Right kidney (tissue), 9 donors: ENCODE results near the gene SLC12A6.
"Not testable (repeated sequence)": the region's sequence is repeated elsewhere in the genome, so short reads cannot be mapped to it uniquely, and the experiment has no call there.

Experiments
- DNase-seq: peaks from one replicate; pipeline ENCODE4 v3.0.0-alpha.2; 2016
- long read RNA-seq, 8 donors: transcript quantifications; one replicate each; lab custom pipeline, GENCODE V29; 2026

SLC12A6 gene
- long read RNA-seq, donor 1: 0 reads
- long read RNA-seq, donor 2, full-length matches to known transcripts: 1 of 1 reads
- long read RNA-seq, donor 2, partial matches to known transcripts: 0 of 1 reads
- long read RNA-seq, donor 2, other reads (novel, unspliced or antisense): 0 of 1 reads
- long read RNA-seq, donor 3, partial matches to known transcripts: 0 of 1 reads
- long read RNA-seq, donor 3, other reads (novel, unspliced or antisense): 0 of 1 reads
- long read RNA-seq, donor 4, partial matches to known transcripts: 0 of 1 reads
- long read RNA-seq, donor 4, other reads (novel, unspliced or antisense): 0 of 1 reads
- long read RNA-seq, donor 5, full-length matches to known transcripts: 2 of 2 reads
- long read RNA-seq, donor 5, partial matches to known transcripts: 0 of 2 reads
- long read RNA-seq, donor 5, other reads (novel, unspliced or antisense): 0 of 2 reads
- long read RNA-seq, donor 6: 0 reads
- long read RNA-seq, donor 7: 0 reads
- long read RNA-seq, donor 8, full-length matches to known transcripts: 1 of 1 reads
- long read RNA-seq, donor 8, partial matches to known transcripts: 0 of 1 reads
- long read RNA-seq, donor 8, other reads (novel, unspliced or antisense): 0 of 1 reads

DNA sequence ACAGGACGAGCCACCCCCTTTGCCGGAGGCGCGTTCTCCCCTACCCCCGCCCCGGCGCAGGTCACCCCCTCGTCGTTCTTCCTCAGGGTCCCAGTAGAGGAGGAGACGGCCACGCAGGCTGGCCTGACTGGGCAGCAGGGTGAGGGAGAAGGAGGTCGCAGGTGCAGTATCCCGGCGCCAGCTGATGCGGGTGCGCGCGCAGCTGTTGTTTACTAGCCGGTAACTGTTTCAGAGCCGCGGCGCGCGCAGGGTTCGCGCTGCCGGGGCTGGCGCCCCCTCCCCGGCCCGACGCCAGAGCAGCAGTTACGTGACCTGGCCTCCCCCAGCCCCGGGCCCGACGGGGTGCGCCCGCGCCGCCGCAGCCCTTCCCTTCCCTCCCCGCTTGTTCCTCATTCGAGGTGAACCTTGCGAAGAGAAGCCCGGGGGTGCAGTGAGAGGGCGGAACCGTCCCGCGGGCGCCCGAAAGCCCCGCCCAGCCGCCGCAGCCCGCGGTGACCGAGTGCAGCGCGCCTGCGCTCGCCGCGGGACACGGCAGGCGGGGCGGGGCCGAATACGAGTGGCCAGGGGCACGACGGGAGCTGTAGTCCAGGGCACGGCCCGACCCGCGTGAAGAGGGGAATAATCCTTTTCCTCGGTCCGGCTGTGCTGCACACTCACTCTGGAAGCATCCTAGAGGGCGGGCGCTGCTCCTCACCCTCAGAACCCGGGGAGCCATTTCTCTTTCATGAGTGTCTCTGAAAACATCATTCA, at the start of gene SLC12A6:
Gene SLC12A6 (minus strand): TSS at position 225 of the 750 bp plus-strand sequence. CDS start 1,101 bp downstream, outside the sequence.
- DNase-seq: peak; percentile 94

DNA sequence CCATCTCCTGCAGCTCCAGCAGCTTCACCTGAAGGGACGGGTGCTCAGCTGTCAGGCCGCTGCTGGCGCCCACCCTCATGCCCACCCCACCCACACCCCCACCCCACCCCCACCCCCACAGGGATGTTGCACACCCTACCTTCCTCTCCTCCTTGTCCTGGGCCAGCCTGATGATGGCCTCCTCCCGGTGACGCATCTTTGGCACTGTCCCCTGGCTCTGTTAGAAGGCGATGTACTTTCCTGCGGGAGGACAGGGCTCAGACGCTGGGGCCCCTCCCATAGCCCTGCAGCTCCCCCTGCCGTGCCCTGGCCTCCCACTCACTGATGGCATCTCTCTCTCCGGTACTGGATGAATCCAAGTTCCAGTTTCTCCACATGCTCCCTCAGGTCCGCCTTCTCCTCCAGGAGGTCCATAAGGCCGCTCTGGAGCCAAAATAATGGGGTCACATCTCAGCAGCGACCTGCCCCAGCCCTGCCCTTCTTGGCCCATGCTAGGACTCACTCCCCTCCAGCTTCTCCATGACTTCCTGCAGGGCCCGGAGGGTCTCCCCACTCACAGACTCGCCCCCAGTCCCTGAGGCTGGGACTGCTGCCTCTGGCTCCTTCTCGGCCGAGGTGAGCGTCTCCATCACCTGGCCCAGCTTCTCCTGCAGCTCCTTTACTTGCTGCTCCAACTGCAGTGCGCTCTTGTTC, 44.4 kb upstream of the SLC12A6 start:
- not testable (repeated sequence) for DNase-seq

DNA sequence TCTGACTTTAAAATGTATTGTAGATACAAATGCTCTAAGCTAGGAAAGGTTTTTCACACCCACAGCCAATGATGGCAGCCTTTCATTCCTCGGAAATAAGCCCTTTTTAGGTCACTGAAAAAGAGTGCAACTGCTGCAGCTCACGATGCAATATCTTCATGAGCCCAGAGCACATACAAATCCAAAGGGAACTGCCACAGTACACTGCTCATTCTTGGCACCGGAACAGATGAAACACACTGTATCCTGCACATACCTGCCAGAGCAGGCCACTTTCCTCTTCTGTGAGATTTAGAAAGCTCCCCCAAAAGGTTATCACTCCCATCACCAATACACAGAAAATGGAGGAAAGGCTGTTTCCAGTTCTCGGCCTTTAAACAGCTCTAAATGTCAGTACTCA, 42.9 kb upstream of the SLC12A6 start:
- not testable (repeated sequence) for DNase-seq

DNA sequence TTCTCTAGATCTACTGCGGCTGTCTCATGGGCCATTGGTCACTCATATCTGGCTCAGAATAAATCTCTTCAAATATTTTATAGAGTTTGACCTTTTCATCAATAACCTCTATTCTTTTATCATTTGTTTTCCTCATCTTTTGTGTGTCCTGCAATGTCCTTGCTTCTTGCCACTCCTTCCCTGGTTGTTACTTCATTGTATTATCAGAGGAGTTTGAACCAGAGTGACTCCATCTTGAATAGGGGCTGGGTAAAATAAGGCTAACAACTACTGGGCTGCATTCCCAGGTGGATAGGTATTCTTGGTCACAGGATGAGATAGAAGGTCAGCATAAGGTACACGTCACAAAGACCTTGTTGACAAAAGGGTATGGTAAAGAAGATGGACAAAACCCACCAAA, 39.3 kb upstream of the SLC12A6 start:
- no peak for DNase-seq

DNA sequence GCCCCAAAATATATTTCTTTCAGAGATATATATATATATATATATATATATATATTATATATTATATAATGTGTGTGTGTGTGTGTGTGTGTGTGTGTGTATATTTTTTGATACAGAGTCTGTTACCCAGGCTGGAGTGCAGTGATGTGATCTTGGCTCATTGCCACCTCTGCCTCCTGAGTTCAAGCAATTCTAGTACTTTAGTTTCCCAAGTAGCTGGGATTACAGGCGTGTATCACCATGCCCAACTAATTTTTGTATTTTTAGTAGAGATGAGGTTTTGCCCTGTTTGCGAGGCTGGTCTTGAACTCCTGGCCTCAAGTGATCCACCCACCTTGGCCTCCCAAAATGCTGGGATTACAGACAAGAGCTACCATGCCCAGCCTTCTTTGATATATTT, 38.0 kb upstream of the SLC12A6 start:
- not testable (repeated sequence) for DNase-seq

DNA sequence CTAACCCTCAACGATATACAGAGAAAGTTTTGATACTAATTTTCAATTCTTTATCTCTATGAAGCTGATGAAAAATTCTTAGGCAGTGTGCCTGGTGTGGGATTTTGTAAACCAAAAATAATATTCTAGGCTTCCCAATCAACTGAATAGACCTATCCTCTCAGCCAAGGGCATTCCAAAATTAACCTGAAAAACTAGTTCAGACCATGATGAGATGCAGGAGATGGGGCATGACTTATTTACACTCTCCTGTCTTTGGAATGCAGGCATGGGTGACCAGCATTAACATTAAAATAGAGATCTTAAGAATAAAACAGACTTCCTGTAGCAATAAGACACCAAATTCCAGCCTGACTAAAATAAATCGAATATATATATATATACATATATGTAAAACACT, 37.2 kb upstream of the SLC12A6 start:
- DNase-seq: no peak

DNA sequence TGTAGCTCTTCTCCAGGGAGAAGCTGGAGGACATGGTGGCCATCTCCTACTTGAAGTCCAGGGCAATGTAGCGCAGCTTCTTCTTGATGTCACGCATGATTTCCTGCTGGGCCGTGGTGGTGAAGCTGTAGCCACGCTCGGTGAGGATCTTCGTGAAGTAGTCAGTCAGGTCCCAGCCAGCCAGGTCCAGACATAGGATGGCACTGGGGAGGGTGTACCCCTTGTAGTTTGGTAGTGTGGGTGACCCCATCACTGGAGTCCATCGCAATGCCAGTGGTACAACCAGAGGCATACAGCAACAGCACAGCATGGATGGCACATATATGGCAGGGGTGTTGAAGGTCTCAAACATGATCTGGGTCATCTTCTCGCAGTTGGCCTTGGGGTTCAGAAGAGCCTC, 36.4 kb upstream of the SLC12A6 start:
- DNase-seq: no peak

DNA sequence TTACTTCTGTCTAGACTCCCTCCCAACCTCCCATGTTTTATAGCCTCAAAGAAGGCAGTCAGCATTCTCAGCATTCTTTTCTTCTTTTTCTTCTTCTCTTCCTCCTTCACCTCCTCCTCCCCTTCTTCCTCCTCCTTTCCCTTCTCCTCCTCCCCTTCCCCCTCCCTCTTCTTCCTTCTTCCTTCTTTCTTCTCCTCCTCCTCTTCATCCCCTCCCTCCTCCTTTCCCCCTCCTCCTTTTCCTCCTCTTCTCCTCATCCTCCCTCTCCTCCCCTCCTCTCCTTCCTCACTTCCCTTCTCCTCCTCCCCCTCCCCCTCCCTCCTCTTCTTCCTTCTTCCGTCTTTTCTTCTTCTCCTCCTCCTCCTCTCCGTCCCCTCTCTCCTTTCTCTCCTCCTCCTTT, 33.1 kb upstream of the SLC12A6 start:
- DNase-seq: no peak

DNA sequence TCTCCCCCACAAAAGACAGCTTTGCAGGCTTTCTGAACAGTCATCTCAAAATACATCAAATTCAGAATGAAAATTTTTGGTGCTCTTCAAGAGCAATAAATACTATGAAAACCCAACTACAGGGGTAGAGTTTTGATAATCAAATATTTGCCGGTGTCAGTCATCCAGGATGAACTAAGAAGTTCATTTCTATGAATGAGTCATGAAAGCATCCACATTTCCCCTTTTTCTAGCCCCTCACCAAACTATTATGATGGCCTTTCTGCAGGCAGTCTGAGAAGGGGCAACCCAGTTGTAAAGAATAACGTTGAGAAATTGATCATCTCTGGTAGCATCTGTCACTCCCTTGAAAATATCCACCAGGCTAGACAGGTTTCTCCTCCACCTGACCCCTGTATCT, 32.5 kb upstream of the SLC12A6 start:
- no peak for DNase-seq

DNA sequence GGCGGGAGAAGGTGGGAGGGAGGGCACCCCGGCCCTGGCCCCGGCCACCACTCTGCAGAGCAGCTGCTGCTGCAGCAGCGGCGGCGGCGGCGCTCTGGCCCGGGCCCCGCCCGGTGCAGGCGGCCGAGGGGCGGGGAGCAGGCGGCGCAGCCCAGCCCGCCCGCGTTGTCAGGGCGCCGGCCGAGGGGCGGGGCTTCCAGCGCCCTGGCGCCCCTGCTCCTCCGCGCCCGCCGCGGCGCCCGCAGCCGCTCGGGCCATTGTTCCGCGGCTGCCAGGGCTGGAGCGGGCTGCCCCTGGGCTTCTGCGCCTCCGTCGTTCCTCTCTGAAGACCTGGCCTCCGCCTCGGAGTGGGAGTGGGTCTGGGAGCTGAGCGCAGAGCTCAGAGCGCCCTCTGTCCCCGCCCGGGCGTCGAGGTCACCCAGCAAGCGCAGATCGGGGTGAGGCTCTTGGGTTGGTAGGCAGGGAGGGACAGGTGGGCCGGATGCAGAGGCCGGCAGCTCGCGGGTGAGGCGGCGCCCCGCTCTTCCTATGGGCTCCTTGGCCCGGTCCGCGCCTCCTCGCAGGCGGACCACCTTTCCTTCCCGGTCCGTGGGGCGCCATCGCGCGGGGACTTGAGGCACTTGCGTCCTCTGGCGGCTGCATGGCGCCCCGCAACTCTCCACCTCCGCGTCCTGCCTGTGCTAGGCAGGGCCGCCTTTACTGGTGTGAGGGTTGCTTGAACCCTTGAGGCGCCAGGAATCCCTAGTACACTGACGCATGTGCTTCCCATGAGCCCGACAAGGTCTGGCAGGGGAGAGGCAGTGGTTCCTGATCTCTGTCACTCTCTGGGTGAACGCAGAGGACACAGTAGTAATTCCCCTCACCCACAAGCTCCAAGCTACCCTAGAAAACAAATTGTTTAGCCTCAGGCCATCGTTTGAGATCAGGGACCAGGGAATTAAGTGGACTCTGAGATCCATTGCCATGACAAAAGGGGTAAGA, 29.8 kb upstream of the SLC12A6 start, which contains the start of gene LPCAT4:
Gene LPCAT4 (minus strand): TSS at position 96 of the 981 bp plus-strand sequence. CDS start 96 bp downstream, outside the sequence.
- peak; percentile 99 for DNase-seq

DNA sequence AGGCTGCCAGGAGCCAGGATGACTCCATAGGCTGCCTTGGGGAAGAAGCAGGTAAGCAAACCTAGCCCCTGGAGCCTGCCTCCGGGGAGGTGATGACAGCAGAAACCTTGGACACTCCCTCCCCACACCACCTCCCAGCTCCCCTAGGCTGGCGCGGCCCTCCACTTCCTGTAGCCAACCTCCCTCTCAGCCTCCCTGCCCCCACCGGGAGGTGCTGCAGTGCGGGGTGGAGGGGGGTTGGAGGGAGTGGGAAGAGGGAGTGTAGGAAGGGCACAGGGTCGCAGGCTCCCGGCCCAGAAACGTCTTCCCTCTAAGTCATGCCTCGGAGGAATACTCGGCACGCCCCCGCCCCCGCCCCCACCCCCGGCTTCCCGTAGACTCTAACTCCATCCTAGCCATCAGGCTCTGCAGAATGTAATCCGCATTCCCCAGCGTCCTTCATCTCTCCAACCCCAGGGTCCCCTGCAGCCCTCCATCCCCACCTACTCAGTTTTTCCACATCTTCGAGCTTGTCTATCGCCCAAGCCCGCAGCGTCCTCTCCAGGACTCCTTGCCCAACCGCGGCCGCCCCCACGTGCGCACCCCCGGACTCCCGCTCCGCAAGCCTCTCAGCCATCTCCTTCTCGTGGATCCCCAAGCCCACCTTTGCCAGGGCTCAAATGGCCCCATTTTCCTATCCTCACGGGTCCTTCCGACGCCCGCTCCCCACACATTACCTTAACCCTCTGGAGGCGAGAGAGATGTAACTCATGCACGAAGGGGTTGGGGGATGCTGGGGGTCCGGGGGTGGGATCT, 28.9 kb upstream of the SLC12A6 start:
- peak; percentile 65 for DNase-seq

DNA sequence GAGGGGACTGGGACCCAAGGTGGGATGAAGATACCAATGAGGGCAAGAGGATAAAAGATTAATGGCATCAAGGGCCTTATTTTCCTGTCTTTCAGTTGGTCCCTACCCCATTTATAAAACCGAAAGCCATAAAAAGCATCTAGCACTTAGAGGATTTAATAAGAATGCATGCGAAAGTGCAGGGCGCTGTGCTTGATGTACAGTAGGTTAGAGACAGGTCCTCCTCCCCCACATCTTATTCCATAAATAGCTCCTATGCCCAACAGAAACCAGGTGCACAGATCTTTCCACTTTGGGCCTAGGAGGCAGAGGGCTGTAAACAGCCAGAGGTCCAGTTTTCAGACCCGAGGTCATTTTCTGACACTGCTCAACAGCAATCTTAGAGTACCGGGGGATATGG, 28.3 kb upstream of the SLC12A6 start:
- DNase-seq: no peak

DNA sequence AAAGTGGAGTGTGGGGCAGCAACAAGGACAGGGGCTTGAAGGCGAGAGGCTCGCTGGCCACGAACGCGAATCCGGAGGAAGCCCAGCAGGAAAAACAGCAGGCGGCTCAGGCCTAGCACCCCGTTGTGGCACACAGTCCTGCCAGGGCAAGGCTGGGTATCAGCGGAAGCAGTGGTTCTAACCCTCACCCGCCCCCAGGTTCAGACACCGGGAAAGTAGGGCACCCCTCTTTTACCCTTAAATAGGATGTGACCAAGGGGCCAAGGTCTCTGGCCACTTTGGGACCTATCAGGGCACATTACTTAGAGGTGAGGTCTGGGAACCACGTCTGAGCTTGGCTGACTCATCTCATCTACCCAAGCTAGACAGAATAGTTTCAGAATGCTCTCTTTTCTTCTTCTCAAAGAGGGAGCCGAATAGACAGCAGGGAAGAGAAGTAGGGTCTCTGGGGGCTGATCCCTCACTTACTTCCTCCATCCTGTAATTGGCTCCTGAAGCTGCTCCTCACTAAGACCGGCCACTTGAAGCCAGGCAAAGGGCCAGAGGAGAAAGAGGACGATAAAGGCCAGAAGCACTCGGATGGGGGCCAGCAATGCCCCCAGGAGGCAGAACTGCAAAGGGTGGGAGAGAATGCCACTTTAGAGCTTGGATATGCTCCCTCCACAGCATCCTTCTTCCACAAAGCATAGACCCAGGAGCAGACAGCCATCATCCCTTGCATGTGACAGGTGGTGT, 27.7 kb upstream of the SLC12A6 start:
- no peak for DNase-seq

DNA sequence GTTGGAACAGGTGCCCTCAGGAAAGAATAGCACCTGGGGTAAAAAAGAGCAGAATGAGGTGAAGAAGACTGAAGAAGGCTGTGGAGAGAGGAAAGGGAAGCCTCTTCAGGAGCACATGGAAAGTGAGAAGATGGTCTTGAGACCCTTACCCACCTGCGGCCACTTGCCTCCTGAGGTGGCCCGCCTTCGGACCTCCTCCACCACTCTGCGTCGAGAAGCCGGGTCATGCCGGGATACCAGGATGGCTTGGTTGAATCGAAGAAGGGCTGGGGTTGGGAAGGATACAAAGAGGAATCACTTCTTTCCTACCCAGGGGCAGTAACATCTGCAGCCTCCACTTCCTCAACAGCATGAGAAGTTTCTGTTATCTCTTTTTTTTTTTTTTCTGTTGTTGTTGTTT, 26.5 kb upstream of the SLC12A6 start:
- DNase-seq: no peak

DNA sequence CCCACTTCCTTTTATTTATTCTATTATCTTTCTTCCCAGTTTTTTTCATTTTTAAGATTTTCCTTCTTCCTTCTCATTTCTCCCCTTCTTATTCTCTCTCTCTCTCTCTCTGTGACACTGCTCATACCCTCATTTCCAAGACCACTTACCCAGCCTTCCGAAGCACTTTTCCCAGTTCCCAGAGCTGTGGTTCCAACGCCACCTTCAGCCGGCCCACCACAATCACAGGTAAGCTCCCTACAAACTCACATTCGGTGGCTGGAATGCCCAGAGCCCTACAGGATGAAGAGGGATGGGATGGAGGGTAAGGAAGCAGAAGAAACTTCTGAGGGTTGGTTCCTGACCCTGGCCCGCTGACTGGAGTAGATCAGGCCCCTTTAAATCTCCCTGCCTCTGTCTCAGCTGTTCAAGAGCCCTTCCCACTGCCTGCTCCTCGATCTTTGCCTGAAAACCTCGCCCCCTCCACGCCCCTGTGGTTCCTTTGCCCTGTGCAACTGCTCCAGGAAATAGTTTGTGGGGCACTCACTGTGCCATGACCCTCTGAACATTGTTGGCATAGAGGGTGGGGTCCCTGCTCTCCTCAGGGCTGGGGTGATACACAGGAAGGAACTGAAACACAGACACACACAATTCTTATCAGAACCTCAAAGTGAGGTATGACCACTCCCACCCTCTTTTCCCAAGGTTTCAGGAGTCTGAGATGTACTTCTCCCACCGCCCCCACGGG, 24.6 kb upstream of the SLC12A6 start:
- DNase-seq: no peak

DNA sequence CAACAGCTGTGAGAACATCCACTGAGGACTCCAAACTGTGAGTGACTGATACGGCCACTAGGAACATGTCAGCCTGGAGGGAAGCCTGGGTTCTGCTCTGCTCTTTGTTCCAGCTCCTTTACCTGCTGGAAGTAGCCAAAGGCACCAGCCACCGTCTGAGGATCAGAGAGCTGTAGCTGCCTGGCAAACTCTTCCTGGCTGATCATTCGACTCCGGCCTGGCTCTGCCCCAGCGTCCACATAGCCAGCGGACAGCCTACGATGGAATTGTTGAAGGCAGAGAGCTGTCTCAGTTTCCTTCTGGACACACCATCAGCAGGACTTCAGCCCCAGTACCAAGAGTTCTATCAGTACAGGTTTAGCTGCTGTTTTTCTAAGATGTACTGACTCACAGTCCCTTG, 23.7 kb upstream of the SLC12A6 start:
- no peak for DNase-seq

DNA sequence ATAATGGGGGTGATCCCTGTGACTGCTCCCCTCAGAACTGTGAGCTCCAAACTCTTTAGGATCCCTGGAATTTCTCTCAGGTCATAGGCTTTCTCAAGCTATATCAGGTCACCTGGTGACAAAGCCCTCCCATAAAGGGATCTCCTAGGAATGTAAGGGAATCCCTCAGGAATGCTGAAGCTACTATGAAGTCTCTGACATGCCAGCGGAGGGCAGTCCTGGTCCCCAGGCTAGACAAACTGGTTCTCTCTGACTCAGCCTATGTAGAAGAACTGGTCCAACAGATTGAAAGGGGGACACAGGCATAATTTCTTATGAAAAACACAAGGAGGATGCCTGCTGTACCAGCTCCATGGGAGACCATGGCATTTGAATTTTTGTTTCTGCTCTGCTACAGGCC, 22.7 kb upstream of the SLC12A6 start:
- DNase-seq: no peak

DNA sequence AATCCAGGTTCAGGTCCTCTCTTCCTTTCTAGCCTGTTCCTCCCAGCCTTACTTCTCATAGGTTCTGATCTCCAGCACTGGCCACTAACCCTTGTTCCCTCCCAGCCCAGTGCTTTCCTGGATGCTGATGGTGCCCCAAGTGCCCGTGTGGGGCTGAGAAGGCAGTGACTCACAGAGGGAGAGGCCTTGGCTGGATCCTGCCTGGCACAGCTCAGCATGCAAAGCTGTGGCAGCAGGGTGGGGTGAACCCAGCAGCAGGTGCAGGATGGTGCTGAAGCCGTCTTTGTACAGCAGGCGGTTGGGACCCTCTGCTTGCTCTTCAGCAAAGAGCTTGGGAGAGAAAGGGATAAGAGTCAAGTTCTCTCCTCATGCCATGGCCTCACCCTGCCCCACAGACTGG, 21.8 kb upstream of the SLC12A6 start:
- no peak for DNase-seq

DNA sequence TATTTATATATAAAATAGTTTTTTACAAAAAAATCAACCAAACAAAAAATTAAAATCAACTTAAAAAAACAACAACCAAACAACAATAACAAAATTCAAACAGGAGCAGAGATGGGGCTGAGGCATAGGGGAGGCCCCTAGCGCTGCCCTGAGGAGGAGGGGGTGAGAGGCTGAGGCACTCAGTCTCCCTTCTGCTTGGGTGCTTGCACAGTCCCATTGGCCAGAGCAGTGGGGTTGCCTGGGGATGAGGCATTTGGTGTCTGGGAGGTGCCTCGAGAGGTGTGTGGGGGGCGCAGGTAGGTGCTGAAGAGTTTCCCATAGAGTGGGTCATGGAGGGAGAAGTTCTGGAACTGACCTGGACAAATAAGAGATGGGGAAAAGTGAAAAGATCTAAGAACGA, 21.4 kb upstream of the SLC12A6 start:
- no peak for DNase-seq
